Bronchial epithelial cell (primary cell): ENCODE results near the gene FSIP1. TPM values are rescaled to one million over a fixed set of nuclear protein-coding genes. Genes with fewer than 3 reads are reported as not detected.
A peak's percentile ranks its signal among the peaks of the same experiment; 100 is the strongest.

Source experiments
- DNase-seq: peaks from one replicate; pipeline ENCODE4 v3.0.0-alpha.2; 2010; ENCODE audit warnings: low read depth
- FAIRE-seq: peaks from 2 replicates; lab custom pipeline; 2011; peaks lifted over from hg19 to GRCh38; lab: Jason Lieb, UNC
- H3K27me3 ChIP-seq: 2 replicates; pipeline ENCODE4 v1.5.1; 2011; ENCODE audit warnings: low read length; ENCODE audit not compliant: control insufficient read depth, insufficient read depth
- H3K36me3 ChIP-seq: 2 replicates; pipeline ENCODE4 v1.5.1; 2011; ENCODE audit warnings: low read length; ENCODE audit not compliant: control insufficient read depth, insufficient read depth
- H3K4me3 ChIP-seq: 2 replicates; pipeline ENCODE4 v1.5.1; 2011; ENCODE audit warnings: mild to moderate bottlenecking, low read depth, low read length, control low read depth
- CTCF ChIP-seq: IDR thresholded peaks from 2 replicates; pipeline ENCODE4 v1.5.1; 2011; ENCODE audit warnings: mild to moderate bottlenecking, moderate library complexity, low read length, control low read depth, inconsistent platforms; ENCODE audit not compliant: insufficient read depth, severe bottlenecking
- total RNA-seq: library from RNA; depleted of rRNA; stranded (reverse); fragments of >200 nt; gene quantifications from 2 replicates; pipeline ENCODE4 v1.2.1, GENCODE V29; 2014

The FSIP1 gene
- total RNA-seq, 1 donor from 2014 or later: 9.5 TPM

GRCh38 chr15:39783244-39783820 is 691 bp upstream of the FSIP1 start:
- FAIRE-seq: no peak
- no peak for TF ChIP-seq CTCF
- Histone ChIP-seq H3K27me3 (no peaks in the 10 kb centered on the region), H3K4me3 (peak overlapping the region; percentile 62), H3K36me3 (no peaks in the 10 kb centered on the region)
- no peak for DNase-seq

GRCh38 chr15:39781967-39782302 is 706 bp downstream of the FSIP1 start:
- TF ChIP-seq CTCF: no peak
- FAIRE-seq: no peak
- no peak for DNase-seq
- H3K27me3 ChIP-seq: no peaks in the 10 kb centered on the region
- peak overlapping the region; percentile 62 for H3K4me3 ChIP-seq
- no peaks in the 10 kb centered on the region for H3K36me3 ChIP-seq

DNA sequence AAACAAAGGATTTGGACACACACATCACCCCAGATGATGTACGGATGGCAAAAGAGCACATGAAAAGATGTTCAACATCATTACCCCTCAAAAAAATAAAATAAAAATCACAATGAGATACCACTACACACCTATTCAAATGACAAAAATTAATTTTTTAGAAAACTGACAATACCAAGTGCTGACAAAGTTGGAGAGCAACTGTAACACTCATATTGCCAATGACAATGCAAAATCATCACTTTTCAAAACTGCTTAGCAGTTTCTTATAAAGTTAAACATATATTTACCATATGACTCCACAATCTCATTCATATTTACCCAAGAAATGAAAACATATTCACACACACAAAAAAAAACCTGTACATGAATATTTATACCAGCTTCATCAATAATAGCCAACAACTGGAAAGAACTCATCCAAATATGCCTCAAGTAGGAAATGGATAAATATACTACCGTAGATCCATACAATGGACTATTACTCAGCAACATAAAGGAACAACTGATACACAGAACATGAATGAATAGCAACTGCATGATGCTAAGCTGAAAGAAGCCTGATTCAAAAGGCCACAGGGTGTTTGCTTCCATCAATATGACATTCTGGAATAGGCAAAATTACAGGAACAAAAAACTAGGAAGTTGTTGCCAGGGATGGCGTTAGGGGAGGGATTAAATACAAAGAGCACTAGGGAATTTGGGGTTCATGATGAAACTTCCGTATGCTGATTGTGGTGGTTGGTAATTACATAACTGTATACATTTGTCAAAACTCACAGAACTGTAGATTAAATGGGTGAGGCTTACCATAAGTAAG is 1.3 kb downstream of the FSIP1 start:
- Histone ChIP-seq H3K27me3 (no peaks in the 10 kb centered on the region), H3K36me3 (no peaks in the 10 kb centered on the region), H3K4me3 (no peak overlapping the region)
- FAIRE-seq (no peak), DNase-seq (no peak)
- no peak for TF ChIP-seq CTCF

GRCh38 chr15:39778021-39778420 is 4.6 kb downstream of the FSIP1 start:
- H3K27me3 ChIP-seq: no peaks in the 10 kb centered on the region
- no peak for FAIRE-seq

DNA sequence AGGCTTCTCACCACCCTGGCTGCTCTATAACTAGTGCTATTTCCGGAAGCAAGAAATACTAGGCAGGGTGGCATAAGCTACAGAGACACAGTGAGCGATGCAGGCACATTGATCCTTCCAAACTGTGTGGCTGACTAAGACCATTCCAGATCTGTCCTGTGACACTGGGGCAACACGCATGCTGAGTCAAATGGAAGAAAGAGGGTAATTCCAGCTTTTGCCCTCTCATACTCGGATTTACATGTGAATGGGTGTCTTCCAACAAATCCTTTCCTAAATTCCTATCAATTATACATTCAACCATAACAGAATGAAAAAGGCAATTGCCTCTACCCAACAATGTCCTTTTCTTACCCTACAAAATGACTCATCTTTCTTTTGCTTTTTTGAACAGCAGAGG is 5.1 kb downstream of the FSIP1 start:
- Histone ChIP-seq H3K27me3 (no peaks in the 10 kb centered on the region), H3K36me3 (no peaks in the 10 kb centered on the region), H3K4me3 (no peak overlapping the region)
- TF ChIP-seq CTCF: no peak
- FAIRE-seq (no peak), DNase-seq (no peak)

More at GRCh38 chr15:39778021-39778420, 4.6 kb downstream of the FSIP1 start:
- TF ChIP-seq CTCF: no peak
- no peak for DNase-seq
- Histone ChIP-seq H3K4me3 (no peak overlapping the region), H3K36me3 (no peaks in the 10 kb centered on the region)

DNA sequence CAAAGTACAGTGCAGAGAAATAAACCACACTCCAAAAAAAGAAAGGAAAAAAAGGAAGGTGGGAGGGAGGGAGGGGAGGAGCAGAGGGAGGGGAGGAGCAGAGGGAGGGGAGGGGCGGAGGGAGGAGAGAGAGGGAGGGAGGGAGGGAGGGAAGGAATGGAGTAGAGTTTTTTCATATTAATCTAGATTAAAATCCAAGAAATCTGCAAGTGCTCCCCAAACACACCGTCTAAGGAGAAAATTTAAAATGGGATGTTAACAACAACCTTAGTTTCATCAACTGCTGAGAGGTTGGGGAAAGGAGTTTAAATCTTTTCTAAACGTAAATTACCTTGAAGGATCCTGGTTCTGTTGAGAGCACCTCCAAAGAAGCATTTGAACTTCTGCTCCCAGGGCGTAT is 6.6 kb downstream of the FSIP1 start:
- no peak for FAIRE-seq

More for the DNA sequence above, 6.6 kb downstream of the FSIP1 start:
- Histone ChIP-seq H3K27me3 (no peaks in the 10 kb centered on the region), H3K4me3 (no peak overlapping the region), H3K36me3 (no peaks in the 10 kb centered on the region)
- no peak for DNase-seq
- no peak for TF ChIP-seq CTCF
